Ishikawa (cell line): ENCODE measurements around the gene HBP1.

Source experiments
- EP300 ChIP-seq: IDR thresholded peaks from 2 replicates; pipeline ENCODE4 v1.6.1; 2012; ENCODE audit warnings: borderline replicate concordance
- RAD21 ChIP-seq: IDR thresholded peaks from 2 replicates; pipeline ENCODE4 v1.6.1; 2012; ENCODE audit warnings: low read depth
- TAF1 ChIP-seq: IDR thresholded peaks from 2 replicates; pipeline ENCODE4 v1.6.1; 2012; ENCODE audit warnings: low read depth, mild to moderate bottlenecking

DNA sequence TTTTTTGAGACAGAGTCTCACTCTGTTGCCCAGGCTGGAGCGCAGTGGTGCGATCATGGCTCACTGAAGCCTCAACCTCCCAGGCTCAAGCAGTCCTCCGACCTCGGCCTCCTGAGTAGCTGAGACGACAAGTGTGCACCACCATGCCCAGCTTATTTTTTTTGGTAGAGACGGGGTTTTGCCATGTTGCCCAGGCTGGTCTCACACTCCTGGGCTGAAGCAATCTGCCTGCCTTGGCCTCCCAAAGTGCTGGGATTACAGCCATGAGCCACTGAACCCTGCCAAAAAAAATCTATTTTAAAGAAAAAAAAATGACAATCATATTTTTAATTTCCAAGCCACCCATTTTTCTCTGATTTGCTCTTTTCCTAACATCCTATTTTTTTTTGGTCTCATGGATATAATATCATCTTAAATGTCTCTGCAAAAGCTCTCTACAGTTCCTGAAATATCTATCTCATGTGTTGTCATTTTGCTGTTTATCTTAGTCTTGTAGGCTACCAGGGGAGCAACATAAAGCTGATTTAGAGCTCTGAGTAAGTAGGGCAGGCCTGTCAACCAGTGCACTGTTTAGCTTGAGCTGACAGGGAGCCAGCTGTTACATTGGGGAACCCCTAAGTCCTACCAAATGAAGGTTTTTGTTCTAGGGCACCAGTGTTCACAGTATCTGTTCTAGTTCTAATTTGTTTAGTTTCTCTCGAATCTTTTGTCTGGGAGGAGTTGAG, 29.9 kb upstream of the HBP1 start:
- no peak for TF ChIP-seq EP300
- TF ChIP-seq TAF1, result no peak
- TF ChIP-seq RAD21, result no peak
